Activated CD8-positive, alpha-beta memory T cell treated with anti-CD3 and anti-CD28 coated beads for 1 hour (primary cell): ENCODE data around the gene WDR37.
"Not testable (repeated sequence)": the region's sequence is repeated elsewhere in the genome, so short reads cannot be mapped to it uniquely, and the experiment has no call there.

Experiments used
- DNase-seq, 2 donors: peaks; one replicate each; pipeline ENCODE4 v3.0.0-alpha.2; 2020; ENCODE audit warnings: low read depth in 1 of 2; ENCODE audit errors: extremely low read depth in 1 of 2

The WDR37 gene

DNA sequence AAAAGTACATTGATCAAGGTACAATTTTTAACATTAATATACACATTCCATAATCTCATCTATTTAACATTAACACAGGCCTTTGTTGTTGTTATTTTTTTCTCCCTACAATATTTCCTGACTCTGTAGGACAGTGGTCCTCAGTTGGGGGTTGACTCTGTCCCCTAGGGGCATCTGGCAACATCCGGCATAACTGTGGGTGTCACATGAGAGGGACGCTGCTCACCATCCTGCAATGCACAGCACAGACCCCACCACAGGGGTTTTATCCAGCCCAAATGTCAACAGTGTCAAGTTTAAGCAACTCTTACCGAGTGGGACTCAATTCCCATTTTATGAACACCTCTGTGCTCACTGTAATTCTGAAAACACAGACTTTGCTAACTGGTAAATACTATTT lies 16.1 kb upstream of the WDR37 start:
- no peak for DNase-seq

DNA sequence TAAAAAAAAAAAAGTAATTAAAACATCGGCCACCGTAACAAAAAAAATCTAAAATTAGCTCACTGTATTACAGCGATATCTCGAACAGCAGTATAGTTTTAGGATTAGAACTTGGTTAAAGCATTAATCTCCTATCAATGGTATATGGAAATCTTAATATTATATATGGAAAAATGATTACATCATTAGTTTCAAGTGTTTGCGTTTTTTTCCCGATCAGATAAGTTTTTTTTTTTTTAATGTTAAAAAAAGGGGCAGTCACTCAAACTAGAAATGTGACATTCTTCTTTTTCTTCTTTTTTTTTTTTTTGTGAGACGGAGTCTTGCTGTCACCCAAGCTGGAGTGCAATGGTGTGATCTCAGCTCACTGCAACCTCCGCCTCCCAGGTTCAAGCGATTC lies 14.7 kb upstream of the WDR37 start:
- DNase-seq, result no peak

DNA sequence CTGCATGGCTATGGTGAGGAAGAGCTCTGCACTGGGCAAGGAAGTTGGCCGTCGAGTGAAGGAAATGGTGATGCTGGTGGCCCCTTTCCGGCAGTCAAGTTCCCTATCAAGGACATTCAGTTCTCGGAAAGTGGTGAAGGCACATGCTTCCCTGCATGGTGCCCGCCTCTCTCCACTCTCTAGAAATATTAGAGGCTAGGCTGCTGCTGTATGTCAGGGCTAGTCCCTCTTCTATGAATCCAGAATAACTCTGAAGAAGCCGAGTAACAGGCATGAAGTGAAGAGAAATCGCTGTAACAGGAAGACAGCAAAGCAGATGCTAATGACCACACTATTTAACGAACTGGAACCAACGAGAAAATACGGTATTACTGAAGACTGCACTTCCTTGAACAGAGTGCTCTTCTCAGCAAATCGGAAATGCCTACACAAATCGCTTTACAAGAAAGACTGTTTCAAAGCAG lies 12.6 kb upstream of the WDR37 start:
- no peak for DNase-seq

DNA sequence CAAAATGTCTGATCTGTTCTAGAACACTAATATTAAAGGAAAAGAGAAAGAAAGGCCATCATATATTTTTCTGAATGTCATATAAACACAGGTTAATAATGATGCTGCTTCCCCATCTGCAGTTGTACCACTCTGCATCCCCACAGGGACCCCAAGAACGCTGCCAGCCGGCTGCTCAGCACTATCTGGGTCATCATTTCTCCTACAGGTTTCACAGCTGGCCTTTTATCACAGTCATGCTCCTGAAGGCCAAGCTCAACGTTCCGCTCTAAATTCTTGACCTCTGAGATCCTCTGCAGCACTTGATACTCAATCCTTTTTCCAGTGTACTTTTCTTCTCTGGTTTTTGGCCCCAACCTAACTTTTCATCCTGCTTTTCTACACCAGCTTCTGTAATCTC lies 12.0 kb upstream of the WDR37 start:
- DNase-seq, result no peak

DNA sequence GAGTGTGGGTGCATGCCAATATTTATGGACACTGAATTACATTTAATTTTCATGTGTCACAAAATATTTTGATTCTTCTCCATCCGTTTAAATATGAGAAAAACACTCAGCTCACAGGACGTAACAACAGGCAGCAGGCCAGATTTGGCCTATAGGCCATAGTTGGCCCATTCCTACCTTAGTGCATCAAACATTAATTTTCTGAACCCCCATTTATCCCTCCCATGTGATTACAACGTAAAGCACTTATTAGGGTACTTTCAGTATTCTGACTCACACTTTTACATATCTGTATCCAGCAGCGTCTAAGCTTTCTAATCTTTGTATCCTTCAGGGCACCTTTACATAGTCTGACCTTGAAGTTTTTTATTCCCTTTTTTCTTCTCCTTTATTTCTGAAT lies 11.2 kb upstream of the WDR37 start:
- no peak for DNase-seq

DNA sequence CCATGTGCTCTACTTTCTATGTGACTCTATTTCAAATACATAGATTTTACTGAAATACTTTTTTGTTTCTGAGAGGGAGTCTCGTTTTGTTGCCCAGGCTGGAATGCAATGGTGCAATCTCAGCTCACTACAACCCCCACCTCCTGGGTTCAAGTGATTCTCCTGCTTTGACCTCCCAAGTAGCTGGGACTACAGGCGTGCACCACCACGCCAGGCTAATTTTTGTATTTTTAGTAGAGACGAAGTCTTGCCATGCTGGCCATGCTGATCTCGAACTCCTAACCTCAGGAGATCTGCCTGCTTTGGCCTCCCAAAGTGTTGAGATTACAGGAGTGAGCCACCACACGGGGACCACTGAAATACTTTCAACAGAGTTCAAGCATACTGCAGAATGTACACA lies 10.8 kb upstream of the WDR37 start:
- DNase-seq, result no peak

DNA sequence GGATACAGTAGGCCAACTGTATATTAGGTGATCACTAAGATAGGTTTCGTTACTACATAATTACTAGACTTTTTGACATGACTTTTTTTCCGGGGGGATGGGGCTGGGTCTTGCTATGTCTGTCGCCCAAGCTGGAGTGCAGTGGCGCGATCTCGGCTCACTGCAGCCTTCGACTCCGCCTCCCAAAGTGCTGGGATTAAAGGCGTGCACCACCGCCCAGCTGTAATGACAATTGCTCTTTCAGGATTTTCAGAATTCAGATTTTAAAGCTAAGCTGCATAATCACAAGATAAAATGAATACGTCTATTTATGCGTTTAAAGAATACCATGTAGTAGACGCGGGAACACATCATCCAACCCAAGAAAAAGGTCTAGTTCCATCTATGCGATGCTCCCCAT lies 8.2 kb upstream of the WDR37 start:
- no peak for DNase-seq

DNA sequence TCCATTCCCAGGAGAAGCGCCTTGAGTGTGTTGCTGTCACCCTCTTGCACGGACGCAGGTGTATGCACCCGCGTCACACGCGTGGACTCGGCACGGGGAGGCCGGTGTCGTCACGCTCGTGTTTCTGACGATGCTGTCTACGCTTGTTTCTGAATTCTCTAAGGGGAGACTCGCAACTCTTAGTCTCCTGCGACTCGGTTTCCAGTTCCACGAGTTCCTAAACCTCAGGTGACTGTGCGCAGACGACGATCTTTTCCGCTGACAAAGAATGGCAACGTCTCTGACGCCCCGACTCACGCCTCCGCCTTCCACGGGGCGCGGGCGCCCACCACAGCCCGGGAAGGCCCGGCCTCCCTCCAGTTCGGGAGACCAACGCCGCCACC lies 7.8 kb upstream of the WDR37 start:
- DNase-seq, result no peak

DNA sequence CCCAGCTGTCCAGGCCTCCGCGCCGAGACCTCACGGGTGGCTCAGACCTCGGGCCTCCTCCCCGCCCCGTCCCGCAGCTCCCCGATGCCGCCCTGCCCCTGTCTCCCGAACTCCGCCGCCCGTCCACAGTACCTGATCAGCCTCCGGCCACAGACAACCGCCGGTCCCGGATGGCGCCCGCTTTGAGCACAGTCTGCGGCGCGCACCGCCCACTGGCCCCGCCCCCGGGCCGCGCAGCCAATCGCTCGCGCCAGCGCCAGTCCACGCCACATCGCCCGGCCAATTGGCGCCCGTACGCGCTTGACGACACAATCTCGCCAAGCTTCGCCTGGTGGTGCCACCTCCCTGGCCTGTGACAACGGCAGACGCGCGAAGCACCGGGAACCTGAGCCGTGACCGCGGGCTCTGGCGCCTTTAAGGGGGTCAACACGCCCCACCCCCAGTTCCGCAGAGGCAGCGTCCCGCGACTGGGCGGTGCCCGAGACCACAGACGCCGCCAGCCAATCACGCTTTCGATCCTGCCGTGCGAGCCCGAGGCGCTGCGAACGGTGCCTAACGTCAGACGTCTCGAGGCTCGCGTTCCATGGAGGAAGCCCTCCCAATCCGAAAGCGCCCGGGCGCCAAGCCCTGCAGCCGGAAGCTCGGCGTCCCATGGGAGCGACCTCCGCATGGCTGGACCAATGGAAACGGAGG lies 7.3 kb upstream of the WDR37 start, which contains the start of gene IDI1:
Gene IDI1, minus strand, starts transcription at position 388 of the 693 bp plus-strand sequence. Its CDS starts 116 bp downstream, at position 272.
- DNase-seq, result peak; percentile 93 to 94

DNA sequence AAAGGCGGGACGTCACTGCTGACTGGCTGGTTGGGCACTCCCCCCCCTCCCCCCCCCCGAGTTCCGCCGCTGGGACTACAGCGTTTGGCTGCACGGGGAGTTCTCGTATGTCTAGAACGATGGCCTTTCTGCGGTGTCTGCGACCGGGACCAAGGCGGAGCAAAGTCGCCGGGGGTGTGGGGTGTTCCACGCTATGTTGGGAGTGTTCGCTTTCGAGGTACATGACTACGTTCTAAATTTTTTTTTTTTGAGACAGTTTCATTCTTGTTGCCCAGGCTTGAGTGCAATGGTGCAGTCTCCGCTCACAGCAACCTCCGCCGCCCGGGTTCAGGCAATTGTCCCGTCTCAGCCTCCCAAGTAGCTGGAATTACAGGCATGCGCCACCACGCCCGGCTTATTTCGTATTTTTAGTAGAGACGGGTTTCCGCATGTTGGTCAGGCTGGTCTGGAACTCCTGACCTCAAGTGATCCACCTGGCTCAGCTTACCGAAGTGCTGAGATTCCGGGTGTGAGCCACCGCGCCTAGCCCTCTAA lies 6.7 kb upstream of the WDR37 start:
- no peak for DNase-seq

DNA sequence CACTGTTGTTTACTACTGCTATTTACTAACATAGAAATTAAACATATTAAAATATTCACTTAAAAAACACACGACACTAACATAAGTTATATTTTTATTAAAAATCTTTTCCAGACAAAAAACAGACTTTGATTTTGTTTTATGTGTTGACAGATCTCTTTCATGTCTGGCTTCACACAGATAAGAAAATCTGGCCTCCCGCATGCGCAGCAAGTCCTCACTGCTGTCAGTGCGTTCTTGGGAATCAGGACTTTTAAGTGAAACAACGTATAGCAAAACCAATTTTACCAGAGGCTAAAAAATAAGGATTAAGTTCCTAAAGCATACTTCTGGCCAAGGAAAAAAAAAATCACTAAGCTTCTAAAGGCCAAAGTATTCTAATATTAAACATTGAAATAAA lies 6.0 kb upstream of the WDR37 start:
- DNase-seq, result no peak

DNA sequence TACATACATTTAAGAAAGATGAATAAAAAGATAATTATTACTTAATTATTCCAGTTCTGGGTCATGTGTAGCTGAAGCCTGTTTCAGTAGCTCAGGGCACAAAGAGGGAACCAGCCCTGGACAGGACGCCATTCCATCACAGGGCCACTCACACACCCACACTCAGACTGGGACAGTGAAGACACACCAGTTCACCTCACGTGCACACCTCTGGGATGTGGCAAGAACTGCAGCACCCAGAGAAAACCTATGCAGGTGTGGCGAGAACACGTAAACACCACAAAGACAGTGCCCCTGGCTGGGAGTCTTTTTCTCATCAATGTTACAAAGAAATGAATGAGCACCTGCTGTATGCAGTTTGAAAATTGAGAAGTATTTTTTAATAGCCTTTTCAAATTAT lies 5.6 kb upstream of the WDR37 start:
- DNase-seq, result no peak

DNA sequence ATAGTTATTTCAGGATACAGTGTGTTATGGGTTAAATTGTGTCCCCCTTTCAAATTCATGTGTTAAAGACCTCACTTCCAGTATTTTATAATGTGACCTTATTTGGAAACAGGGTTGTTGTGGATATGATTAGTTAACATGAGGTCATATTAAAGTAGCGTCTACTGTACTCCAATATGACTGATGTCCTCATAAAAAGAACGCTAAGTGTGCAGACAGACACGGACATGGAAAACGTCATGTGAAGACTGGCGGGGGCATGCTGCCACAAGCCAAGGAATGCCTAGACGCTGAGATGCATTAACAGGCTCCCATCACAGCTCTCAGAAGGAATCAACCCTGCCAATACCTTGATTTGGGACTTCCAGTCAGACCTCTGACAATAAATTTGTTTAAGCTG lies 1.5 kb upstream of the WDR37 start:
- DNase-seq, result no peak

DNA sequence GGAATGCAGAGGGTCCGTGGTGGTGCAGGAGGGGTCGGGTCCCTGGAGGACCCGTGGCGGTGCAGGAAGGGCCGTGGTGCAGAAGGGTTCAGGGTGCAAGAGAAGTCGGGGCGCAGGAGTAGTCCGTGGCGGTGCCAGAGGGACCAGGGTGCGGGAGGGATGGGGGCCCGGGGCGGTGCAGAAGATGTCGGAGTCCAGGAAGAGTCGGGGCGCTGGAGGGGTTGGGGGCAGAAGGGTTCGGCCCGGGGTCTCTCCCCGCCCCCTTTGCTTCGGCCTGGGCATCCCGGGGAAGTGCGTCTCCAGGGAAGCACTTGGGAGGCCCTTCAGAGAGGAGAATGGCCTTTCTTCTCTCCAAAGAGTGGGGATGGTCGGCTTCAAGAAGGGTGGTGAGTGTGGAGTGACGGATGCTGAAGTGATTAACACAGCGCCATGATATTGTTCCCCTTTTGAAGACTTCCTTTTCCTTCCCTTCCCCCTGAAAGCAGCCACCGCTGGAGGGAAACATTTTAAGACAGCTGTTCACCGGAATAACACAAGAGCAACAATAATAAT lies 997 bp downstream of the WDR37 start:
- DNase-seq, result no peak

DNA sequence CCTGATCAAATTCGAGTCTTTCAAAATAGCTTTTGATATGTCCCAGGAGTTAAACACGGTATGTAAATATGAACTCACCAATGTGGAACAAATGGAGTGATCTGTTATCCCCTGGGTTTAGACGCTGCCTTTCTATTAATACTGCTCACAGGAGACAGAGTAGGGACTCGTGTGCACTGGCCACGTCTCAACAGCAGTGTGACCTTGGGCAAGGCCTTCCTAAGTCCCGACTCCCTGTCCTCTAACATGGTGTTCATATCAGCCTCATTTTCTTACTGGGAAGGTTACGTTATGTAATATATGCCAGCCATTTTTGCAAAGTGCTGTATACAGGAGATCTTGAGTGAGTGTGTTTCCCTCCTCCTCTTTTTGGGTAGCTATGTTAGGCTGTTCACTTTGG lies 1.8 kb downstream of the WDR37 start:
- no peak for DNase-seq

DNA sequence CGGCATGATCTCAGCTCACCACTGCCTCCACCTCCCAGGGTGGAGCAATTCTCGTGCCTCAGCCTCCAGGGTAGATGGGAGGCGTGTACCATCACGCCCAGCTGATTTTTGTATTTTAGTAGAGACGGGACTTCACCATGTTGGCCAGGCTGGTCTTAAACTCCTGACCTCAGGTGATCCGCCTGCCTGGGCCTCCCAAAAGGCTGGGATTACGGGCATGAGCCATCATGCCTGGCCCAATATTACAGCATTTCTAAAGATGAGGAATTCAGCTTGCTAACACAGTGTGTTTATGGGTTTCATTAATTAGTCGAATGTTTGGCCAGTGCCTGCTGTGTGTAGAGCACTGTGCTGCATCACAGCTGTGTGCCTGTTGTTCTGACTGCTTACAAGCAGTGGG lies 3.7 kb downstream of the WDR37 start:
- no peak for DNase-seq

DNA sequence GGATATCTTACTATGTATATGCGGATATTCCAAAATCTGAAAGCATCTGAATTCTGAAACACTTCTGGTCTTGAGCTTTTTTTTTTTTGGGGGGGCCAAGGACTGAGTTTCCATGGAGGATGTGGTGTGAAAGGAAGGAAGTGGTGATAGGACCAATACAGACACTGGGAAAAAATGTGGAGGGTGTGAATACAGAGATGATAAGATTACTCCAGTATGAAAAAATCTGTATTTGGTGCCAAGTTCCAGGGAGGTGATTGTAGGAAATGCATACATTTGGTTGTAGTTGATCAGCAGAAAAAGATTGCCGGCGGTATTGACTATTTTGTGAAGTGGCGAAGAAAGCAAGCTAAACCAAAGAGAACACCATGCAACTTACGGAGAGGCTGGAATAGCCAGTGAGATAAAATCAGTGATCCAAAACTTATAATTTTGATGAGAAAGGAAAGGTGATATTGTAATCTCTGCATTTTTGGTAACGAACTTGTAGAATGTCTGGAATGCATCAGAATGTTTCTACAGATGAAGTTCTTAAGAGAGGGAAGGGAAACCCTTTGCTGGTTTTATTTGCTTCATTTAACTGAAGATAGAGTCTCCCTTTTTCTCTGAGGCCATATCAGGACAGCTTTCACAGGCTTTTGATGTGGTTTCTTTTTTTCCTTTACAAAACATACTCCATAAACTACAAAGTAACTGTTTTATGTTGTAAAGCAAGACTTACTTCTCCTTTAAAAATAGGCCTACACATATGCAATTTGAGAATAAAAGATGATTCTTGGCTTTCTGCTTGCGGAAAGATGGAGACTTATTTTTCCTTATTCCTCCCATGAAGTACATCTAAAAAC lies 6.0 kb downstream of the WDR37 start:
- no peak for DNase-seq

DNA sequence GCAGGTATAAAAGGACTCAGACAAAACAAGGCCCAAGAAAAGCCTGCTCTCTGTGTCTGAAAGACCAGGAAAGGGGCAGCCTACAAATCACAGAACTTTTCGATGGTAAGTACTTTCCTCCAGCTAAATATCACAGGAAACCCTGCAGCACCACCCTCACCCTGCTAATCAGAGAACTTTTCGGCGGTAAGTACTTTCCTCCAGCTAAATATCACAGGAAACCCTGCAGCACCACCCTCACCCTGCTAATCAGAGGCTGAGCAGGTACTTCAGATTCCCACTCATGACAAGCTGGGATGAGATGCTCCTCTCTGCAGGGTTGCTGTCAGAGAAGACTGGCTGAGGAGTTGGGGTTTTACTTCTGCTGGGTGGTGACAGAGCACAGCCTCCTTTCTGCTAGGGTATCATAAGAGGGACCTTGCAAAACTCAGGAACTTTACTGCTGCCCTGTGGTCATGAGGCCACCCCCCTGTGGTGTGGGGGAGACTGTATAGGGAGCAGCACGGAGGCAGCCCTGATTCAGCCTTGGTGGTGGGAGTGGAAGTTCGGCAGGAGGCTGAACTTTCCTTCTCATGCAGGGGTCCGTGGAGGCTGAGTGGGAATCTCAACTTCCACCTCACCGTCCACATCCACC lies 7.2 kb downstream of the WDR37 start:
- DNase-seq, result no peak

DNA sequence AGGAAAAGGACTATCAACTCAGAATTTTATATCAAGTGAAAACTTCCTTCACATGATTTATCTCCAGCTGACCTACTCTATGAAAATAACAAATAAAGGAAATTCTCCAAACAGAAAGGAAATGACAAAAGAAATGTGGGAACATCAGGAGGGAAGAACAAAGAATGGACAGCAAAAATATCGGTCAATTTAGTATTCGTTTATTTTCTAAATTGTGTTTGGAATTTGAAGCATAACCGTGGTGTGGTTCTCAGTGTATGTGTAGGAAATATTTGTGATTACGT lies 8.7 kb downstream of the WDR37 start:
- no peak for DNase-seq

DNA sequence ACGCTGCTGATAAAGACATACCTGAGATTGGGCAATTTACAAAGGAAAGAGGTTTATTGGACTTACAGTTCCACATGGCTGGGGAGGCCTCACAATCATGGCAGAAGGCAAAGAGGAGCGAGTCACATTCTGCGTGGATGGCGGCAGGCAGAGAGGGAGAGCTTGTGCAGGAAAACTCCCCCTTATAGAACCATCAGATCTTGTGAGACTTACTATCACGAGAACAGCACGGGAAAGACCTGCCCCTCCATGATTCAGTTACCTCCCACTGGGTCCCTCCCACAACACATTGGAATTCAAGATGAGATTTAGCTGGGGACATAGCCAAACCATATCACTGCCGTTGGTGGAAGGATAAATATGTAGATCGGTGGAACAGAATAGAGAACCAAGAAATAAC lies 10.5 kb downstream of the WDR37 start:
- DNase-seq, result not testable (repeated sequence)
